DOHH2 (cell line): ENCODE measurements around the gene CLDN10.
"Not testable (repeated sequence)": the region's sequence is repeated elsewhere in the genome, so short reads cannot be mapped to it uniquely, and the experiment has no call there.

ENCODE experiments used
- H3F3A ChIP-seq: fragments of 200-600 bp; sonication (generic), shearing (Covaris generic); 2 replicates; pipeline ENCODE4 v1.6.0; 2016; ENCODE audit warnings: antibody characterized with exemption, mild to moderate bottlenecking; ENCODE audit not compliant: control insufficient read depth, insufficient read depth
- H3K27ac ChIP-seq: fragments of 200-600 bp; sonication (generic); 2 replicates; pipeline ENCODE4 v1.5.1; 2014; ENCODE audit warnings: low read depth, mild to moderate bottlenecking, low read length, moderate library complexity
- H3K27me3 ChIP-seq: fragments of 200-600 bp; sonication (generic); 2 replicates; pipeline ENCODE4 v1.6.1; 2014; ENCODE audit warnings: mild to moderate bottlenecking, low read length, mixed read lengths; ENCODE audit not compliant: control insufficient read depth
- H3K36me3 ChIP-seq: fragments of 200-600 bp; sonication (generic); 2 replicates; pipeline ENCODE4 v1.6.1; 2014; ENCODE audit warnings: mild to moderate bottlenecking, low read length, moderate library complexity, mixed read lengths; ENCODE audit not compliant: control insufficient read depth
- H3K4me1 ChIP-seq: fragments of 200-600 bp; sonication (generic); 2 replicates; pipeline ENCODE4 v1.6.1; 2014; ENCODE audit warnings: mild to moderate bottlenecking, low read length, mixed read lengths; ENCODE audit not compliant: control insufficient read depth
- H3K4me2 ChIP-seq: fragments of 200-600 bp; sonication (generic); 2 replicates; pipeline ENCODE4 v1.6.0; 2014; ENCODE audit warnings: mild to moderate bottlenecking, low read length, moderate library complexity
- H3K4me3 ChIP-seq: fragments of 200-600 bp; sonication (generic); 2 replicates; pipeline ENCODE4 v1.5.1; 2014; ENCODE audit warnings: mild to moderate bottlenecking, low read length, mixed read lengths
- H3K79me2 ChIP-seq: fragments of 200-600 bp; sonication (generic); 2 replicates; pipeline ENCODE4 v1.6.1; 2014; ENCODE audit warnings: mild to moderate bottlenecking, low read length, mixed read lengths; ENCODE audit not compliant: control insufficient read depth
- H3K9me2 ChIP-seq: fragments of 200-600 bp; sonication (generic); replicated peaks from 2 replicates; pipeline ENCODE4 v1.6.1; 2014; ENCODE audit warnings: mild to moderate bottlenecking, low read length, mixed read lengths; ENCODE audit not compliant: control insufficient read depth
- H3K9me3 ChIP-seq: fragments of 200-600 bp; sonication (generic); 2 replicates; pipeline ENCODE4 v1.6.1; 2014; ENCODE audit warnings: antibody characterized with exemption, low read length, mixed read lengths; ENCODE audit not compliant: control insufficient read depth, insufficient read depth
- H4K20me1 ChIP-seq: fragments of 200-600 bp; sonication (generic); 2 replicates; pipeline ENCODE4 v1.6.0; 2014; ENCODE audit warnings: low read depth, mild to moderate bottlenecking, antibody characterized with exemption, low read length, moderate library complexity; ENCODE audit not compliant: control insufficient read depth, insufficient read depth
- CTCF ChIP-seq: fragments of 200-600 bp; sonication (generic); IDR thresholded peaks from one replicate; pipeline ENCODE4 v1.5.1; 2014; ENCODE audit warnings: antibody characterized with exemption, mild to moderate bottlenecking, low read depth, low read length; ENCODE audit not compliant: poor library complexity, severe bottlenecking
- EZH2phosphoT487 ChIP-seq: fragments of 200-600 bp; sonication (generic); IDR thresholded peaks from 2 replicates; pipeline ENCODE4 v1.6.1; 2017; ENCODE audit warnings: borderline replicate concordance, mild to moderate bottlenecking, antibody characterized with exemption, low read length, moderate library complexity, mixed read lengths

The CLDN10 gene

GRCh38 chr13:95560387-95560786 lies 7.9 kb downstream of the CLDN10 start:
- TF ChIP-seq CTCF, result no peak
- no peak for TF ChIP-seq EZH2phosphoT487
- Histone ChIP-seq H3K79me2 (no peaks in the 10 kb centered on the region), H3K36me3 (no peaks in the 10 kb centered on the region), H3K27me3 (peaks cover 4% of the 10 kb centered on the region; the same call in 1 of the 2 replicates), H3K9me3 (no peaks in the 10 kb centered on the region), H3K4me1 (no peaks in the 10 kb centered on the region), H3K9me2 (no peaks in the 10 kb centered on the region), H3K4me3 (no peak overlapping the region), H3K4me2 (no peak overlapping the region), H3F3A (no peaks in the 10 kb centered on the region), H3K27ac (no peak overlapping the region), H4K20me1 (no peaks in the 10 kb centered on the region)

GRCh38 chr13:95564091-95564490 lies 11.6 kb downstream of the CLDN10 start:
- no peak overlapping the region for H3K4me2 ChIP-seq

GRCh38 chr13:95564733-95565291 lies 12.3 kb downstream of the CLDN10 start:
- Histone ChIP-seq H3K36me3 (no peaks in the 10 kb centered on the region), H3F3A (no peaks in the 10 kb centered on the region), H3K9me2 (no peaks in the 10 kb centered on the region), H3K4me2 (no peak overlapping the region), H3K4me1 (no peaks in the 10 kb centered on the region), H4K20me1 (no peaks in the 10 kb centered on the region), H3K4me3 (no peak overlapping the region), H3K27ac (no peak overlapping the region), H3K9me3 (no peaks in the 10 kb centered on the region), H3K27me3 (peaks cover 4% of the 10 kb centered on the region; the same call in 1 of the 2 replicates), H3K79me2 (no peaks in the 10 kb centered on the region)
- TF ChIP-seq EZH2phosphoT487 (no peak), CTCF (no peak)

More at GRCh38 chr13:95564091-95564490, 11.6 kb downstream of the CLDN10 start:
- Histone ChIP-seq H3K27me3 (peaks cover 4% of the 10 kb centered on the region; the same call in 1 of the 2 replicates), H3K79me2 (no peaks in the 10 kb centered on the region), H3K9me3 (no peaks in the 10 kb centered on the region), H3K9me2 (no peaks in the 10 kb centered on the region), H3K4me1 (no peaks in the 10 kb centered on the region), H3K27ac (no peak overlapping the region), H3F3A (no peaks in the 10 kb centered on the region), H4K20me1 (no peaks in the 10 kb centered on the region), H3K4me3 (no peak overlapping the region), H3K36me3 (no peaks in the 10 kb centered on the region)
- TF ChIP-seq EZH2phosphoT487 (no peak), CTCF (no peak)

GRCh38 chr13:95565758-95566157 lies 13.2 kb downstream of the CLDN10 start:
- not testable (repeated sequence) for H4K20me1 ChIP-seq, H3K4me1 ChIP-seq, H3F3A ChIP-seq, H3K9me3 ChIP-seq, H3K27me3 ChIP-seq, H3K79me2 ChIP-seq, H3K4me3 ChIP-seq, H3K36me3 ChIP-seq, H3K9me2 ChIP-seq, H3K27ac ChIP-seq, H3K4me2 ChIP-seq
